ENCODE results near the gene MFSD11.
"Not testable (repeated sequence)": the region's sequence is repeated elsewhere in the genome, so short reads cannot be mapped to it uniquely, and the experiment has no call there.

The MFSD11 gene

GRCh38 chr17:76702076-76702475 lies 35.8 kb upstream of the MFSD11 start:
- DNase-seq (ENCODE audit: low read depth), result no peak
- TF ChIP-seq CTCF (conservative IDR thresholded peaks at IDR 0.05; ENCODE audit: low read depth, low read length), result no peak
- no peak overlapping the region for H3K4me3 ChIP-seq (ENCODE audit: low read length)

- no peak for TF ChIP-seq CTCF (conservative IDR thresholded peaks at IDR 0.05; ENCODE audit: low read depth, low read length)
- DNase-seq (ENCODE audit: low read depth), result no peak
- no peak overlapping the region for H3K4me3 ChIP-seq (ENCODE audit: low read length)
These were observed 34.8 kb upstream of the MFSD11 start for GRCh38 chr17:76702941-76703637.

- no peak for DNase-seq (ENCODE audit: low read depth)
- TF ChIP-seq CTCF (conservative IDR thresholded peaks at IDR 0.05; ENCODE audit: low read depth, low read length), result no peak
- no peak overlapping the region for H3K4me3 ChIP-seq (ENCODE audit: low read length)
These were observed 33.1 kb upstream of the MFSD11 start for GRCh38 chr17:76704805-76705204.

- TF ChIP-seq CTCF (conservative IDR thresholded peaks at IDR 0.05; ENCODE audit: low read depth, low read length), result no peak
- H3K4me3 ChIP-seq (ENCODE audit: low read length), result no peak overlapping the region
- DNase-seq (ENCODE audit: low read depth), result no peak
These were observed 31.1 kb upstream of the MFSD11 start for GRCh38 chr17:76706817-76707216.

- H3K4me3 ChIP-seq (ENCODE audit: low read length), result no peak overlapping the region
- peak; percentile 89 for TF ChIP-seq CTCF (conservative IDR thresholded peaks at IDR 0.05; ENCODE audit: low read depth, low read length)
- no peak for DNase-seq (ENCODE audit: low read depth)
These were observed 29.7 kb upstream of the MFSD11 start for GRCh38 chr17:76707985-76708807.

DNA sequence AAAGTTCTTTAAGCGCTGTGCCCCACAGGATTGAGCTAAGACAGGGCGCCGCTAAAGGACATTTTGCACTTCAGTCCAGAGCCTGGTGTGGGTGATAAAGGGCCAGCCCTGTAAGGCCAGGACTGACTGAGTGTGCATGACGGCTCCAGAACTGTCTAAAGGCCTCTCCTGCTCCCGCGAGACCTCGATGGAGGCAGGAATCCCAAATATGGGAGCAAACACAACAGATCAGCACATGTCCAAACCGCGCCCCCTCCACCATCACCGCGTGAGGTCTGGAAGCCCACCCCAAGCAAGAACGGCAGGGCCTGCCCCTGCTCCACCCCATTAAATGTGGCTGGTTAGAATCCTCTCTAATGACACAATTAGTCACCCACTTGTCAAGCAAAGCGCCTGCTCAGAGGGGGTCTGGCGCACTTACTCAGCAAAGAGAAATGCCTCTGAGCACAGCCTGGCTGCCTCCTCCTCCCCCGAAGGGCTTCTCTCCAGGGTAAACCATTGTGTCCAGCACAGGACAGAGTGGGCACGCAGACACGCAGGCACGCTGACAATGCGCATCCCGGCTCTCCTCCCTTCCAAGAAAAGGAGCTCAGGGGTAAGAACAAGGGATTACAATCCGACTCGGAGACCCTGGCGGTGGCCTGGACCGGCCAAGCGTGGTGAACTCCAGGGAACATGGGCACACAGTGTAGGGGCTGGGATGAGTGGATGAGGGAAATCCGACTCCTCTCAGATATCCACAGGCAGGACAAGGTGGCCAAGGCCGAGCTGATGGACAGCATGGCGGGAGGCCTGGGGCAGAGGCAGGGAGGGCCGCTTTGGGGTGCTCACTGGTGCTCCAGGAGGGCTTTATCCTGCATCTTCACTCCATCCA lies 28.6 kb upstream of the MFSD11 start:
- no peak for DNase-seq (ENCODE audit: low read depth)
- peak overlapping the region; percentile 59 for H3K4me3 ChIP-seq (ENCODE audit: low read length)
- no peak for TF ChIP-seq CTCF (conservative IDR thresholded peaks at IDR 0.05; ENCODE audit: low read depth, low read length)

- DNase-seq (ENCODE audit: low read depth), result not testable (repeated sequence)
These were observed 27.7 kb upstream of the MFSD11 start for GRCh38 chr17:76709951-76710862.

More at GRCh38 chr17:76709951-76710862, 27.7 kb upstream of the MFSD11 start:
- H3K4me3 ChIP-seq (ENCODE audit: low read length), result peak overlapping the region; percentile 59
